B cell (primary cell): ENCODE measurements around the gene TCP11L2.

Experiments used
- EZH2 ChIP-seq: IDR thresholded peaks from 2 replicates; pipeline ENCODE4 v1.6.1; 2012; ENCODE audit warnings: borderline replicate concordance, low read depth, mild to moderate bottlenecking, moderate library complexity, low read length; ENCODE audit not compliant: insufficient read depth, poor library complexity, severe bottlenecking
- TF ChIP-seq, protein P1 (sequence below): fragments of 200-600 bp; IDR thresholded peaks from one replicate; pipeline ENCODE4 v1.8.0; 2022; ENCODE audit warnings: antibody characterized with exemption, mild to moderate bottlenecking

DNA sequence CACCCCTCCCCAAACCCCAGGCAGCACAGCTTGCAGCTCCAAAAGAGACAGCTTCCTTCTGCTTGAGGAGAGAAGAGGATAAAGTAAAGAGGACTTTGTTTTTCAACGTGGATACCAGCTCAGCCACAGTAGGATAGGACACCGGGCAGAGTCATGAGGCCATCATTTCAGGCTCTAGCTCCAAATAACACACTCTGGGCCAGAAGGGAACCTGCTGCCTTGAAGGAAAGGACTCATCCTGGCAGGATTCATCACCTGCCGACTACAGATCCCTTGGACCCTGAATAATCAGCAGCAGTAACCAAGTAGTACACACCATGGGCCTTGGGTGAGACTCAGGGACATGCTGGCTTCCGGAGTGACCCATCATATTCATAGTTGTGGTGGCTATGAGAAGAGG lies 44.3 kb upstream of the TCP11L2 start:
- TF ChIP-seq, protein P1, sequence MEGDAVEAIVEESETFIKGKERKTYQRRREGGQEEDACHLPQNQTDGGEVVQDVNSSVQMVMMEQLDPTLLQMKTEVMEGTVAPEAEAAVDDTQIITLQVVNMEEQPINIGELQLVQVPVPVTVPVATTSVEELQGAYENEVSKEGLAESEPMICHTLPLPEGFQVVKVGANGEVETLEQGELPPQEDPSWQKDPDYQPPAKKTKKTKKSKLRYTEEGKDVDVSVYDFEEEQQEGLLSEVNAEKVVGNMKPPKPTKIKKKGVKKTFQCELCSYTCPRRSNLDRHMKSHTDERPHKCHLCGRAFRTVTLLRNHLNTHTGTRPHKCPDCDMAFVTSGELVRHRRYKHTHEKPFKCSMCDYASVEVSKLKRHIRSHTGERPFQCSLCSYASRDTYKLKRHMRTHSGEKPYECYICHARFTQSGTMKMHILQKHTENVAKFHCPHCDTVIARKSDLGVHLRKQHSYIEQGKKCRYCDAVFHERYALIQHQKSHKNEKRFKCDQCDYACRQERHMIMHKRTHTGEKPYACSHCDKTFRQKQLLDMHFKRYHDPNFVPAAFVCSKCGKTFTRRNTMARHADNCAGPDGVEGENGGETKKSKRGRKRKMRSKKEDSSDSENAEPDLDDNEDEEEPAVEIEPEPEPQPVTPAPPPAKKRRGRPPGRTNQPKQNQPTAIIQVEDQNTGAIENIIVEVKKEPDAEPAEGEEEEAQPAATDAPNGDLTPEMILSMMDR: no peak
- TF ChIP-seq EZH2: no peak
